Neural cell (in vitro differentiated cells): ENCODE measurements around the gene TRIM56. TPM values are rescaled to one million over a fixed set of nuclear protein-coding genes. Genes with fewer than 3 reads are reported as not detected.
"Not testable (repeated sequence)": the region's sequence is repeated elsewhere in the genome, so short reads cannot be mapped to it uniquely, and the experiment has no call there.

Source experiments
- H2AFZ ChIP-seq: fragments of 200-600, 300-800 bp; sonication (generic), shearing (Covaris generic); 2 replicates; pipeline ENCODE4 v1.6.0; 2014; ENCODE audit warnings: low read depth, mild to moderate bottlenecking, antibody characterized with exemption, low read length, moderate library complexity
- H3F3A ChIP-seq: fragments of 200-600 bp; shearing (Covaris generic); 2 replicates; pipeline ENCODE4 v1.6.1; 2016; ENCODE audit warnings: mild to moderate bottlenecking, moderate library complexity, mixed read lengths, antibody characterized with exemption, low read length; ENCODE audit not compliant: insufficient read depth, poor library complexity, severe bottlenecking
- H3K27ac ChIP-seq: fragments of 200-600, 300-800 bp; sonication (generic), shearing (Covaris generic); 2 replicates; pipeline ENCODE4 v1.5.1; 2014; ENCODE audit warnings: mild to moderate bottlenecking, low read length, moderate library complexity
- H3K27me3 ChIP-seq: fragments of 300-800, 200-600 bp; sonication (generic), shearing (Covaris generic); 2 replicates; pipeline ENCODE4 v1.6.0; 2014; ENCODE audit warnings: mild to moderate bottlenecking, low read depth, low read length, moderate library complexity; ENCODE audit not compliant: insufficient read depth
- H3K36me3 ChIP-seq: fragments of 300-800, 200-600 bp; sonication (generic), shearing (Covaris generic); 2 replicates; pipeline ENCODE4 v1.5.1; 2014; ENCODE audit warnings: mild to moderate bottlenecking, antibody characterized with exemption, low read length, moderate library complexity; ENCODE audit not compliant: insufficient read depth
- H3K4me2 ChIP-seq: fragments of 300-800, 200-600 bp; sonication (generic), shearing (Covaris generic); 2 replicates; pipeline ENCODE4 v1.6.0; 2014; ENCODE audit warnings: mild to moderate bottlenecking, low read length
- H3K4me3 ChIP-seq: fragments of 300-800, 200-600 bp; sonication (generic), shearing (Covaris generic); 2 replicates; pipeline ENCODE4 v1.5.1; 2014; ENCODE audit warnings: mild to moderate bottlenecking, low read length, moderate library complexity
- H3K79me2 ChIP-seq: fragments of 200-600 bp; shearing (Covaris generic); replicated peaks from 2 replicates; pipeline ENCODE4 v1.6.0; 2014; ENCODE audit warnings: mild to moderate bottlenecking, low read length, moderate library complexity; ENCODE audit not compliant: insufficient read depth
- H3K9ac ChIP-seq: fragments of 300-800, 200-600 bp; sonication (generic), shearing (Covaris generic); 2 replicates; pipeline ENCODE4 v1.6.1; 2016; ENCODE audit warnings: mild to moderate bottlenecking, low read length, mixed read lengths
- H3K9me2 ChIP-seq: fragments of 200-600 bp; shearing (Covaris generic); 2 replicates; pipeline ENCODE4 v1.6.1; 2016; ENCODE audit warnings: mild to moderate bottlenecking, low read length, mixed read lengths; ENCODE audit not compliant: insufficient read depth
- H3K9me3 ChIP-seq: fragments of 200-600, 300-800 bp; sonication (generic), shearing (Covaris generic); 2 replicates; pipeline ENCODE4 v1.6.1; 2016; ENCODE audit warnings: mild to moderate bottlenecking, mixed run types, low read length, moderate library complexity, mixed read lengths
- H4K20me1 ChIP-seq: fragments of 200-600 bp; shearing (Covaris generic); 2 replicates; pipeline ENCODE4 v1.6.1; 2016; ENCODE audit warnings: mild to moderate bottlenecking, mixed run types; ENCODE audit not compliant: insufficient read depth
- CTCF ChIP-seq: fragments of 450-650 bp; IDR thresholded peaks from 2 replicates; pipeline ENCODE4 v1.5.1; 2014; ENCODE audit warnings: antibody characterized with exemption, mild to moderate bottlenecking, moderate library complexity; ENCODE audit not compliant: poor library complexity, severe bottlenecking
- EP300 ChIP-seq: fragments of 450-650 bp; conservative IDR thresholded peaks from 2 replicates; pipeline ENCODE4 v1.6.1; 2014; ENCODE audit warnings: antibody characterized with exemption, mild to moderate bottlenecking, moderate library complexity; ENCODE audit not compliant: poor library complexity, severe bottlenecking
- EZH2 ChIP-seq: fragments of 200-600, 300-800 bp; shearing (Covaris generic), sonication (generic); IDR thresholded peaks from 2 replicates; pipeline ENCODE4 v1.6.1; 2014; ENCODE audit warnings: antibody characterized with exemption, low read length, borderline replicate concordance, mild to moderate bottlenecking; ENCODE audit not compliant: insufficient read depth, poor library complexity, severe bottlenecking
- MXI1 ChIP-seq: fragments of 450-650 bp; conservative IDR thresholded peaks from 2 replicates; pipeline ENCODE4 v1.6.1; 2014; ENCODE audit warnings: antibody characterized with exemption, mild to moderate bottlenecking; ENCODE audit not compliant: poor library complexity, severe bottlenecking
- POLR2AphosphoS5 ChIP-seq: IDR thresholded peaks from 2 replicates; pipeline ENCODE4 v1.6.1; 2012
- RAD21 ChIP-seq: fragments of 450-650 bp; conservative IDR thresholded peaks from 2 replicates; pipeline ENCODE4 v1.6.1; 2014; ENCODE audit warnings: antibody characterized with exemption, mild to moderate bottlenecking, moderate library complexity
- SMC3 ChIP-seq: fragments of 450-650 bp; conservative IDR thresholded peaks from 2 replicates; pipeline ENCODE4 v1.6.1; 2014; ENCODE audit warnings: antibody characterized with exemption, mild to moderate bottlenecking, moderate library complexity; ENCODE audit not compliant: poor library complexity
- TAF1 ChIP-seq: IDR thresholded peaks from 2 replicates; pipeline ENCODE4 v1.6.1; 2012; ENCODE audit warnings: low read depth
- polyA plus RNA-seq: library from polyadenylated mRNA; depleted of rRNA; stranded (reverse); fragments of >200 nt; gene quantifications from 2 replicates; pipeline ENCODE4 v1.2.3, GENCODE V29; 2014
- TF ChIP-seq, protein P1 (sequence below): IDR thresholded peaks from 2 replicates; pipeline ENCODE4 v1.6.1; 2012; ENCODE audit warnings: borderline replicate concordance

TRIM56 gene
- polyA plus RNA-seq, 1 donor from 2014 or later = 0.01 TPM

DNA sequence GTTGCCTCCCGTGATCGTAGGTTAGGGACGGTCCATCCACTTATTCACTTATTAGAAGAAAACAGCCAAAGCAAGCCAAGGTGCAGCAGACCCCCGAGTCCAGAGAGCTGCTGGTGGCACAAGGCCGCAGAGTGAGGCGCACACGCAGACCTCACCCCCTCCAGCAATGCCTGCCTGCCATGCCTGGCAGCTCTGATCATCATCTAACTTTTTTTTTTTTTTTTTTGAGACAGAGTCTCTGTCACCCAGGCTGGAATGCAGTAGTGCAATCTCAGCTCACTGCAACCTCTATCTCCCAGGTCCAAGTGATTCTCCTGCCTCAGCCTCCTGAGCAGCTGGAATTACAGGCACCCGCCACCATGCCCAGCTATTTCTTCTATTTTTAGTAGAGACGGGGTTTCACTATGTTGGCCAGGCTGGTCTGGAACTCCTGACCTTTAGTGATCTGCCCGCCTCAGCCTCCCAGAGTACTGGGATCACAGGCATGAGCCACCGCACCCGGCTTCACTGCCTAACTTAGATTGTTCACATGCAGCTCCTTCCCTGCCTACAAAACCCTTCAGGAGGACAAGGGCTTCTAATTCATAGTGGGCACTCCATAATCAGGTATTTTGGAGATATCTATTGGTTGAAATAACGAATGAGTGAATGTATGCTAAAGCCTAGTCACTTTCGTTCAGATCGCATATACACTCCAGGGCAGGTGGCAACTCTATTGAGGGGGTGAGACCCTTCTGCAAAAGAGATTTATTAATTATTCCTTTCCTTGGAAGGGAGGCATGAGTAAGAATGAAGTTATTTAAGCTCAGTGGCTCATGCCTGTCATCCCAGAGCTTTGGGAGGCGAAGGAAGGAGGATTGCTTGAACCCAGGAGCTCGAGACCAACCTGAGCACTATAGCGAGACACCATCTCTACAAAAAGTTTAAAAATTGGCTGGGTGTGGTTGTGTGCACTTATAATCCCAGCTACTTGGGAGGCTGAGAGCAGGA is 15.9 kb downstream of the TRIM56 start:
- Histone ChIP-seq H3K36me3 (no peaks in the 10 kb centered on the region), H3K4me2 (no peak overlapping the region), H3K27ac (no peak overlapping the region), H3K9me3 (no peaks in the 10 kb centered on the region), H2AFZ (no peak overlapping the region), H3K79me2 (no peaks in the 10 kb centered on the region), H4K20me1 (no peaks in the 10 kb centered on the region), H3K9me2 (no peaks in the 10 kb centered on the region), H3K4me3 (no peak overlapping the region), H3K9ac (no peak overlapping the region), H3K27me3 (no peaks in the 10 kb centered on the region), H3F3A (no peaks in the 10 kb centered on the region)
- TF ChIP-seq SMC3 (no peak), CTCF (no peak), POLR2AphosphoS5 (no peak), EZH2 (no peak), RAD21 (no peak), MXI1 (no peak), TAF1 (no peak), EP300 (no peak)
- TF ChIP-seq, protein P1, sequence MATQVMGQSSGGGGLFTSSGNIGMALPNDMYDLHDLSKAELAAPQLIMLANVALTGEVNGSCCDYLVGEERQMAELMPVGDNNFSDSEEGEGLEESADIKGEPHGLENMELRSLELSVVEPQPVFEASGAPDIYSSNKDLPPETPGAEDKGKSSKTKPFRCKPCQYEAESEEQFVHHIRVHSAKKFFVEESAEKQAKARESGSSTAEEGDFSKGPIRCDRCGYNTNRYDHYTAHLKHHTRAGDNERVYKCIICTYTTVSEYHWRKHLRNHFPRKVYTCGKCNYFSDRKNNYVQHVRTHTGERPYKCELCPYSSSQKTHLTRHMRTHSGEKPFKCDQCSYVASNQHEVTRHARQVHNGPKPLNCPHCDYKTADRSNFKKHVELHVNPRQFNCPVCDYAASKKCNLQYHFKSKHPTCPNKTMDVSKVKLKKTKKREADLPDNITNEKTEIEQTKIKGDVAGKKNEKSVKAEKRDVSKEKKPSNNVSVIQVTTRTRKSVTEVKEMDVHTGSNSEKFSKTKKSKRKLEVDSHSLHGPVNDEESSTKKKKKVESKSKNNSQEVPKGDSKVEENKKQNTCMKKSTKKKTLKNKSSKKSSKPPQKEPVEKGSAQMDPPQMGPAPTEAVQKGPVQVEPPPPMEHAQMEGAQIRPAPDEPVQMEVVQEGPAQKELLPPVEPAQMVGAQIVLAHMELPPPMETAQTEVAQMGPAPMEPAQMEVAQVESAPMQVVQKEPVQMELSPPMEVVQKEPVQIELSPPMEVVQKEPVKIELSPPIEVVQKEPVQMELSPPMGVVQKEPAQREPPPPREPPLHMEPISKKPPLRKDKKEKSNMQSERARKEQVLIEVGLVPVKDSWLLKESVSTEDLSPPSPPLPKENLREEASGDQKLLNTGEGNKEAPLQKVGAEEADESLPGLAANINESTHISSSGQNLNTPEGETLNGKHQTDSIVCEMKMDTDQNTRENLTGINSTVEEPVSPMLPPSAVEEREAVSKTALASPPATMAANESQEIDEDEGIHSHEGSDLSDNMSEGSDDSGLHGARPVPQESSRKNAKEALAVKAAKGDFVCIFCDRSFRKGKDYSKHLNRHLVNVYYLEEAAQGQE = no peak

DNA sequence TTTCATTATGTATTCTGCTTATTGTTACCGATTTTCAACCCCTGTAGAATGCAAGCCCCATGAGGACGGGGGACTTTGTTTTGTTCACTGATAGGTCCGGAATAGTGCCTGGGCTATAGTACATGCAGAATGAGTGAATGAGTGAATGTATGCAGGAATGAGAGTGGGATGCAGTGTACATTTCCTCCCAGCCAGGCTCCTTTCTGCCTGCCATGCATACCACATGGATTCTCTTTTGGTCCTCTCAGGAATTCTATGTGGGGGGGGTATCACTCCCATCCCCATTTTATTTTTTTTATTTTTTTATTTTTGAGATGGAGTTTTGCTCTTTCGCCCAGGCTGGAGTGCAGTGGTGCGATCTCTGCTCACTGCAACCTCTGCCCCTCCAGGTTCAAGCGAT is 16.7 kb downstream of the TRIM56 start:
- Histone ChIP-seq H3K27me3 (no peaks in the 10 kb centered on the region), H3K9me3 (no peaks in the 10 kb centered on the region), H2AFZ (no peak overlapping the region), H3K4me3 (no peak overlapping the region), H3K4me2 (no peak overlapping the region), H3K27ac (no peak overlapping the region), H3K36me3 (no peaks in the 10 kb centered on the region), H3K79me2 (no peaks in the 10 kb centered on the region), H3K9me2 (no peaks in the 10 kb centered on the region), H3F3A (no peaks in the 10 kb centered on the region), H4K20me1 (no peaks in the 10 kb centered on the region), H3K9ac (no peak overlapping the region)
- no peak for TF ChIP-seq SMC3
- TF ChIP-seq EP300 = no peak
- TF ChIP-seq EZH2 = no peak

DNA sequence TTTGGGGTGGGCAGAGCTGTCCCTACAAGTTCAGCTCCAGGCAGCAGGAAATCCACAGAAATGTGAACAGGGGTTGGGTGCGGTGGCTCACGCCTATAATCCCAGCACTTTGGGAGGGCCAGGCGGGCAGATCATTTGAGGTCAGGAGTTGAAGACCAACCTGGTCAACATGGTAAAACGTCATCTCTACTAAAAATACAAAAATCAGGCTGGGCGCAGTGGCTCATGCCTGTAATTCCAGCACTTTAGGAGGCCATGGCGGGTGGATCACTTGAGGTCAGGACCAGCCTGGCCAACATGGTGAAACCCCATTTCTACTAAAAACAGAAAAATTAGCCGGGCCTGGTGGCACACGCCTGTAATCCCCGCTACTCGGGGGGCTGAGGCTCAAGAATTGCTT is 18.4 kb downstream of the TRIM56 start:
- not testable (repeated sequence) for H3K79me2 ChIP-seq, H3K4me2 ChIP-seq, H3K27ac ChIP-seq

More for the DNA sequence above, 18.4 kb downstream of the TRIM56 start:
- H3F3A ChIP-seq, H3K4me3 ChIP-seq, H3K9me3 ChIP-seq, H2AFZ ChIP-seq, H3K36me3 ChIP-seq, H4K20me1 ChIP-seq, H3K9me2 ChIP-seq, H3K27me3 ChIP-seq, H3K9ac ChIP-seq: not testable (repeated sequence)
